Caco-2 (cell line): ENCODE measurements around the gene MCF2. TPM values are rescaled to one million over a fixed set of nuclear protein-coding genes. Genes with fewer than 3 reads are reported as not detected.

Experiments
- BruUV-seq: library from RNA; stranded (reverse); fragments of 400-500 nt; replicated peaks from 2 replicates; lab custom pipeline; 2021; lab: Mats Ljungman, UMichigan
- CTCF ChIA-PET: fragments of 300-600 bp; sonication (Branson Sonifier 250); formaldehyde crosslinking; loops from one replicate; lab custom pipeline; 2022; ENCODE audit warnings: antibody characterized with exemption; lab: Charles Lee
- POLR2A ChIA-PET: fragments of 300-600 bp; sonication (Branson Sonifier 250); formaldehyde crosslinking; loops from one replicate; lab custom pipeline; 2022; ENCODE audit warnings: antibody characterized with exemption; lab: Charles Lee
- DNase-seq, 2 experiments: peaks; one replicate each; pipeline versions ENCODE4 v3.0.0 to v3.0.0-alpha.2; 2020 to 2022
- H3K27me3 ChIP-seq: replicated peaks from 2 replicates; pipeline ENCODE4 v1.6.0; 2011; ENCODE audit warnings: low read length; ENCODE audit not compliant: control insufficient read depth, insufficient read depth
- H3K36me3 ChIP-seq: 2 replicates; pipeline ENCODE4 v1.5.1; 2011; ENCODE audit warnings: low read length; ENCODE audit not compliant: control insufficient read depth, insufficient read depth
- H3K4me1 ChIP-seq: fragments of 250-450 bp; sonication (Bioruptor Pico); 2 replicates; pipeline ENCODE4 v1.5.1; 2020; ENCODE audit warnings: mild to moderate bottlenecking
- H3K4me3 ChIP-seq: 2 replicates; pipeline ENCODE4 v1.5.1; 2011; ENCODE audit warnings: low read depth, mild to moderate bottlenecking, control low read depth, low read length
- H3K9me3 ChIP-seq: fragments of 250-450 bp; sonication (Bioruptor Pico); 2 replicates; pipeline ENCODE4 v1.5.1; 2020; ENCODE audit warnings: mild to moderate bottlenecking, moderate library complexity
- H3K27ac Mint-ChIP-seq: one replicate; pipeline ENCODE4 v1.8.0; 2022; ENCODE audit warnings: mixed read lengths; ENCODE audit not compliant: unreplicated experiment
- H3K27me3 Mint-ChIP-seq: one replicate; pipeline ENCODE4 v1.8.0; 2022; ENCODE audit warnings: mixed read lengths; ENCODE audit not compliant: insufficient read depth, unreplicated experiment
- H3K36me3 Mint-ChIP-seq: one replicate; pipeline ENCODE4 v1.8.0; 2022; ENCODE audit warnings: mild to moderate bottlenecking, mixed read lengths; ENCODE audit not compliant: insufficient read depth, unreplicated experiment
- H3K4me1 Mint-ChIP-seq: one replicate; pipeline ENCODE4 v1.8.0; 2022; ENCODE audit warnings: low read depth, mixed read lengths; ENCODE audit not compliant: unreplicated experiment
- H3K4me3 Mint-ChIP-seq: one replicate; pipeline ENCODE4 v1.8.0; 2022; ENCODE audit warnings: mild to moderate bottlenecking, moderate library complexity, mixed read lengths; ENCODE audit not compliant: unreplicated experiment
- H3K9me3 Mint-ChIP-seq: one replicate; pipeline ENCODE4 v1.8.0; 2022; ENCODE audit warnings: mixed read lengths; ENCODE audit not compliant: unreplicated experiment
- CTCF ChIP-seq, 2 experiments: fragments of 200-600 bp in 1 of 2; IDR thresholded peaks; 1 replicate in 1 of 2; 2 replicates in 1 of 2; pipeline versions ENCODE4 v1.5.1 to v1.8.0; 2011 to 2022; ENCODE audit warnings: antibody characterized with exemption in 1 of 2, control low read depth in 1 of 2, inconsistent platforms in 1 of 2, low read depth in 1 of 2, low read length in 1 of 2, mild to moderate bottlenecking in 1 of 2, moderate library complexity in 1 of 2; ENCODE audit not compliant: insufficient read depth in 1 of 2, severe bottlenecking in 1 of 2, unreplicated experiment in 1 of 2
- intact Hi-C: fragments of 100-400 bp; cut with micrococcal nuclease; formaldehyde crosslinking; loops from one replicate; pipeline ENCODE4 v1.10.0; 2022; ENCODE audit not compliant: unreplicated experiment
- total RNA-seq: library from RNA; stranded (reverse); gene quantifications from 2 replicates; pipeline ENCODE4 v1.2.3, GENCODE V29; 2022

MCF2 gene
- total RNA-seq, 1 experiment from 2014 or later = not detected

GRCh38 chrX:139734996-139735395 lies 27.0 kb upstream of the MCF2 start:
- POLR2A ChIA-PET = no interaction called here

GRCh38 chrX:139725720-139726119 lies 17.8 kb upstream of the MCF2 start:
- intact Hi-C loops = no loop called here

More at GRCh38 chrX:139734996-139735395, 27.0 kb upstream of the MCF2 start:
- H3K4me3 ChIP-seq = no peak overlapping the region
- no peak overlapping the region for H3K4me3 Mint-ChIP-seq
- intact Hi-C loops = no loop called here
- no peak overlapping the region for H3K27ac Mint-ChIP-seq
- H3K36me3 Mint-ChIP-seq = no peaks in the 10 kb centered on the region
- no peak for TF ChIP-seq CTCF (IDR thresholded peaks at IDR 0.05; ENCODE audit: insufficient read depth in 1 of 2, low read depth in 1 of 2, low read length in 1 of 2, severe bottlenecking in 1 of 2, unreplicated experiment in 1 of 2)
- no peaks in the 10 kb centered on the region for H3K36me3 ChIP-seq
- no peaks in the 10 kb centered on the region for H3K4me1 ChIP-seq
- H3K27me3 Mint-ChIP-seq = no peaks in the 10 kb centered on the region
- DNase-seq = no peak
- H3K9me3 Mint-ChIP-seq = no peaks in the 10 kb centered on the region
- CTCF ChIA-PET = no interaction called here
- H3K9me3 ChIP-seq = no peaks in the 10 kb centered on the region
- BruUV-seq = no TSS peak
- no peaks in the 10 kb centered on the region for H3K4me1 Mint-ChIP-seq
- no peaks in the 10 kb centered on the region for H3K27me3 ChIP-seq

GRCh38 chrX:139724626-139725025 lies 16.7 kb upstream of the MCF2 start:
- no TSS peak for BruUV-seq
- Histone ChIP-seq H3K9me3 (no peaks in the 10 kb centered on the region), H3K4me3 (no peak overlapping the region), H3K4me1 (0 out of 2 replicates have a peak, but pooled peaks cover 7% of the 10 kb centered on the region), H3K27me3 (no peaks in the 10 kb centered on the region), H3K36me3 (no peaks in the 10 kb centered on the region)
- Mint-ChIP-seq H3K27ac (no peak overlapping the region), H3K36me3 (peaks cover 4% of the 10 kb centered on the region), H3K9me3 (no peaks in the 10 kb centered on the region), H3K4me3 (no peak overlapping the region), H3K27me3 (no peaks in the 10 kb centered on the region), H3K4me1 (peaks cover 8% of the 10 kb centered on the region)
- intact Hi-C loops = no loop called here
- DNase-seq = no peak
- POLR2A ChIA-PET = no interaction called here
- TF ChIP-seq CTCF (IDR thresholded peaks at IDR 0.05; ENCODE audit: insufficient read depth in 1 of 2, low read depth in 1 of 2, low read length in 1 of 2, severe bottlenecking in 1 of 2, unreplicated experiment in 1 of 2) = no peak
- CTCF ChIA-PET = no interaction called here

More at GRCh38 chrX:139725720-139726119, 17.8 kb upstream of the MCF2 start:
- CTCF ChIA-PET = no interaction called here
- no peak for DNase-seq
- H3K36me3 ChIP-seq = no peaks in the 10 kb centered on the region
- Mint-ChIP-seq H3K9me3 (no peaks in the 10 kb centered on the region), H3K4me1 (no peaks in the 10 kb centered on the region), H3K27ac (no peak overlapping the region), H3K27me3 (no peaks in the 10 kb centered on the region), H3K4me3 (no peak overlapping the region), H3K36me3 (no peaks in the 10 kb centered on the region)
- H3K4me3 ChIP-seq = no peak overlapping the region
- H3K9me3 ChIP-seq = no peaks in the 10 kb centered on the region
- TF ChIP-seq CTCF (IDR thresholded peaks at IDR 0.05; ENCODE audit: insufficient read depth in 1 of 2, low read depth in 1 of 2, low read length in 1 of 2, severe bottlenecking in 1 of 2, unreplicated experiment in 1 of 2) = no peak
- POLR2A ChIA-PET = no interaction called here
- no peaks in the 10 kb centered on the region for H3K27me3 ChIP-seq
- BruUV-seq = no TSS peak
- H3K4me1 ChIP-seq = no peaks in the 10 kb centered on the region
